Muscle layer of colon (tissue), 2 donors: ENCODE measurements around the gene PRODH.
"Not testable (repeated sequence)": the region's sequence is repeated elsewhere in the genome, so short reads cannot be mapped to it uniquely, and the experiment has no call there.

Experiments used
- H3K27ac ChIP-seq: one replicate; pipeline ENCODE4 v1.7.0; 2013; ENCODE audit warnings: low read depth, mild to moderate bottlenecking, low read length, moderate library complexity
- H3K27me3 ChIP-seq, 2 donors: one replicate each; pipeline ENCODE4 v1.7.0; 2013; ENCODE audit warnings: low read length in 2 of 2, mild to moderate bottlenecking in 2 of 2; ENCODE audit not compliant: insufficient read depth in 2 of 2, control insufficient read depth in 1 of 2
- H3K36me3 ChIP-seq: one replicate; pipeline ENCODE4 v1.7.0; 2013; ENCODE audit warnings: mild to moderate bottlenecking, low read length; ENCODE audit not compliant: insufficient read depth
- H3K4me1 ChIP-seq: one replicate; pipeline ENCODE4 v1.7.0; 2013; ENCODE audit warnings: mild to moderate bottlenecking, low read length; ENCODE audit not compliant: insufficient read depth
- H3K4me3 ChIP-seq, 2 donors: one replicate each; pipeline ENCODE4 v1.7.0; 2013; ENCODE audit warnings: low read length in 2 of 2, low read depth in 1 of 2, mild to moderate bottlenecking in 1 of 2, moderate library complexity in 1 of 2
- H3K9ac ChIP-seq: one replicate; pipeline ENCODE4 v1.7.0; 2013; ENCODE audit warnings: low read length
- H3K9me3 ChIP-seq: one replicate; pipeline ENCODE4 v1.7.0; 2013; ENCODE audit warnings: mild to moderate bottlenecking, low read length
- donor health status: abdominal sarcoma.
- donor health status: Adenocarcinoma of cecum.

Gene PRODH

DNA sequence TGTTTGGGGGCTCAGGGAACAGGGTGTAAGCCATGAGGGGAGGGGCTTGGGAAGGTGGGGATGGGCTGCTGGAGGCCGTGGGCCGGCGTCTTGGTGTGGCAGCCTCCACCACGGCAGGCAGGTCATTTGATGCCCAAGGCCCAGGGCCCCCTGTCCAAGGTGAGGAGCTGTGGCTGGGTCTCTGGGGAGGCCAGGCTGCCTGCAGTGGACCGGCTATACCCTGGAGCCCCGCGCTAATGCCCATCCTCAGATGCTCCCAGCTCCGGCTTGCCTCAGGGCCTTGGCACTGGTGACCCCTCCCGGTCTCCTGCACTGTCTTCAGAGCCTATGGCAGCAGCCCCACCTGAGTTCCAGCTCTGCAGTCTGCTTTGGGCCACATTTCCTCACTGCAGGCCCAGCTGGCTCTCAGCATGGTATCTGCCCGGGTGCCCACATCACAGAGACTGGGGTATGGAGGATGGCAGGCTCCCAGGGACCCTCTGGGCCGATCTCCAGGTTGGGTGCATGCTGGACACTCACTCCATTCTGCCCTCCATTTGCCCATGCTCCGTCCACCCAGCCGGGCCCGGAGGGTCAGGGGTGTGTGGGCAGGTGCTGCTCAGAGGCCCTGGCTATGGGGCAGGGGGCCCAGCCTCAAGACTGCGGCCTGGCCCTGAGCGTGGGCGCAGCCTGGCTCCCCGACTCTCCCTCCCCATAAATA, 21.7 kb upstream of the PRODH start:
- H3K4me1 ChIP-seq, H3K9me3 ChIP-seq, H3K27me3 ChIP-seq, H3K4me3 ChIP-seq, H3K9ac ChIP-seq, H3K36me3 ChIP-seq, H3K27ac ChIP-seq: not testable (repeated sequence)

DNA sequence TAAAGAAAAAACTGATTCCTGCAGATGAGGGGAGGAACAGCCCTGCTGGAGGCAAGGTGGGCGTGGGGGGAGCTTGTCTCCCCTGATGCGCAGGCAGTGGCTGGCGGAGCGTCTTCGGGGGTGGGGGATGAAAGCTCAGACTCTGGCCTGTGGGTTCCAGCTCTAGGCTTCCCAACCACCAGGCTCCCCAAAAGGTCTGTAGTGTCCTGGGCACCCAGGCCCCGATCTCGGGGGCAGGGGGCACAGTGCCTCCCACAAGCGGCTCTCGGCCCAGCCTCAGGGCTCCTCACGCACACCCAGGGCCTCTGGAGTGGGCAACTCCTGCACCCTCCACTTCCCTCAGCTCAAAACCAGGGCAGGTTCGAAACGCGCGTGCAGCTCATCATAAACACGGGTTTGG, 20.9 kb upstream of the PRODH start:
- not testable (repeated sequence) for H3K27me3 ChIP-seq, H3K36me3 ChIP-seq, H3K4me3 ChIP-seq, H3K27ac ChIP-seq, H3K9me3 ChIP-seq, H3K4me1 ChIP-seq, H3K9ac ChIP-seq

- H3K27me3 ChIP-seq: not testable (repeated sequence)
Measured at GRCh38 chr22:18956121-18956895, 20.2 kb upstream of the PRODH start.

GRCh38 chr22:18955696-18956095, 19.6 kb upstream of the PRODH start:
- no peaks in the 10 kb centered on the region for H3K36me3 ChIP-seq
- H3K4me1 ChIP-seq: no peaks in the 10 kb centered on the region
- no peak overlapping the region for H3K4me3 ChIP-seq
- no peak overlapping the region for H3K27ac ChIP-seq
- H3K27me3 ChIP-seq: no peaks in the 10 kb centered on the region
- H3K9me3 ChIP-seq: no peaks in the 10 kb centered on the region
- no peak overlapping the region for H3K9ac ChIP-seq

More at GRCh38 chr22:18956121-18956895, 20.2 kb upstream of the PRODH start:
- not testable (repeated sequence) for H3K4me1 ChIP-seq, H3K9me3 ChIP-seq, H3K27ac ChIP-seq, H3K36me3 ChIP-seq, H3K9ac ChIP-seq, H3K4me3 ChIP-seq

GRCh38 chr22:18954990-18955571, 19.0 kb upstream of the PRODH start:
- H3K27ac ChIP-seq: no peak overlapping the region
- no peaks in the 10 kb centered on the region for H3K36me3 ChIP-seq
- H3K4me3 ChIP-seq: no peak overlapping the region
- no peak overlapping the region for H3K9ac ChIP-seq
- no peaks in the 10 kb centered on the region for H3K9me3 ChIP-seq
- H3K4me1 ChIP-seq: no peaks in the 10 kb centered on the region
- no peaks in the 10 kb centered on the region for H3K27me3 ChIP-seq

- not testable (repeated sequence) for H3K4me1 ChIP-seq, H3K27me3 ChIP-seq, H3K27ac ChIP-seq
Measured at GRCh38 chr22:18954303-18954989, 18.4 kb upstream of the PRODH start.

DNA sequence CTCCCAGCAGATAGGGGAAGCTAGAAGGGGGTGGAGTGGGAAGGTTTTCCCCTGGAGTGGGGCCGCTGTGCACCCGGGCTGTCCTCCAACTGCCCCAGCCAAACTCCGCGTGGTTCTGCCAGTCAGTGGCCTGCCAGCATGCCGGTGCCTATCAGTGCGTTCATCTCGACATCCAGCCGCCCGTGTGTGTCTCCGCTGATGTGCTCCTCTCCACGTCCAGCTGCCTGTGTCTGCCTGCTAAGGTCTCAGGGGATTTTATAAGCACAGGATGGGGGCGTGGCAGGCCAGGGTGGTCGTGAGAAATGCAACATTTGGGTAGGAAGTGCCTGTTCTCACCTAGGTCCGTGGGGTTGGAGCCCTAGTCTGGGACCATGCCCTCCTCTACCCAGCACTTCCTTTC, 17.0 kb upstream of the PRODH start:
- H3K27me3 ChIP-seq, H3K36me3 ChIP-seq, H3K4me1 ChIP-seq, H3K4me3 ChIP-seq, H3K9ac ChIP-seq, H3K27ac ChIP-seq, H3K9me3 ChIP-seq: not testable (repeated sequence)

More at GRCh38 chr22:18954303-18954989, 18.4 kb upstream of the PRODH start:
- H3K36me3 ChIP-seq, H3K9me3 ChIP-seq, H3K4me3 ChIP-seq, H3K9ac ChIP-seq: not testable (repeated sequence)

DNA sequence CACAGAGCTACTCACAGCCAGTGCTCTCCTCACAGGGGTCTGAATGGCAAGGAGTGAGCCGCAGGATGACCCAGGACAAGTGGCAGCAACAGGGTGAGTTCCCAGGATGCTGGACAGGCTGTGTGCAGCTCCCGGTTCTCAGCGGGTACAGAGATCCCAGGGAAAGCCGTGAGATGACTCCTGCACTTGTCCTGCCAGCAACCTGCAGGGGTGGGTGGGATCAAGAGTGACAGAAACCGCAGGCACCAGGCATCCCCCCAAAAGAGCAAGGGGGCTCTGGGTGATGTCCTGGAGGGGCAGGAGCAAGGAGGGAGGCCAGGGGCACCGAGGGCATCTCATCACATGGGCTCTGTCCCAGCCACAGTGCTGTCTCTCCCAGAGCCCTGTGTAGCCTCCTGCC, 15.9 kb upstream of the PRODH start:
- H3K27ac ChIP-seq: no peak overlapping the region
- H3K36me3 ChIP-seq: no peaks in the 10 kb centered on the region
- H3K9ac ChIP-seq: no peak overlapping the region
- no peaks in the 10 kb centered on the region for H3K27me3 ChIP-seq
- no peaks in the 10 kb centered on the region for H3K9me3 ChIP-seq
- H3K4me3 ChIP-seq: no peak overlapping the region
- H3K4me1 ChIP-seq: no peaks in the 10 kb centered on the region

DNA sequence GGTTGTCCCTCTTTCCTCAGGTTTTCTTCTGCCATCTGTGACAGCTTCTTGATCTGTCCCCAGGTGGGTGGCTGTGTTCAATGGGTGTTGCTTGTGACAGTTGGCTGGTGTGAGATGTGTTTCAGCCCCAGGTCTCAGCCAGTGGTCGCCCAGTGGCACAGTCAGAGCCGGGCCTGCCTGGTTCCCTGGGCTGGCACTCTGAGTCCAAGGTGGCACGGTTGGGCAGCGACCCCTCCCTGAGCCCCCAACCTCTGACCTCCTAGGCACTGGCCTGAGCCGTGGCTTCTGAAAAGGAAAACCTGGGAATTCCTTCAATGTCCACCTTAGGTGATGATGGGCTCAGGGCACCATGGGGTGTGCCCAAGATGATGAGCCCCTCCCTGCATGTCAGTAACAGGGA, 14.0 kb upstream of the PRODH start:
- no peaks in the 10 kb centered on the region for H3K36me3 ChIP-seq
- no peaks in the 10 kb centered on the region for H3K9me3 ChIP-seq
- no peak overlapping the region for H3K27ac ChIP-seq
- no peak overlapping the region for H3K9ac ChIP-seq
- H3K4me3 ChIP-seq: no peak overlapping the region
- H3K4me1 ChIP-seq: no peaks in the 10 kb centered on the region
- no peaks in the 10 kb centered on the region for H3K27me3 ChIP-seq

GRCh38 chr22:18947905-18948304, 11.8 kb upstream of the PRODH start:
- H3K4me3 ChIP-seq: no peak overlapping the region

DNA sequence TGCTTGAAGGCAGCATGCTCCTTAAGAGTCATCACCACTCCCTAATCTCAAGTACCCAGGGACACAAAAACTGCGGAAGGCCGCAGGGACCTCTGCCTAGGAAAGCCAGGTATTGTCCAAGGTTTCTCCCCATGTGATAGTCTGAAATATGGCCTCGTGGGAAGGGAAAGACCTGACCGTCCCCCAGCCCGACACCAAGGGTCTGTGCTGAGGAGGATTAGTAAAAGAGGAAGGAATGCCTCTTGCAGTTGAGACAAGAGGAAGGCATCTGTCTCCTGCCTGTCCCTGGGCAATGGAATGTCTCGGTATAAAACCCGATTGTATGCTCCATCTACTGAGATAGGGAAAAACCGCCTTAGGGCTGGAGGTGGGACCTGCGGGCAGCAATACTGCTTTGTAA, 11.0 kb upstream of the PRODH start:
- H3K4me3 ChIP-seq, H3K9me3 ChIP-seq, H3K9ac ChIP-seq, H3K36me3 ChIP-seq, H3K27me3 ChIP-seq, H3K27ac ChIP-seq, H3K4me1 ChIP-seq: not testable (repeated sequence)

More at GRCh38 chr22:18947905-18948304, 11.8 kb upstream of the PRODH start:
- Histone ChIP-seq H3K27me3 (no peaks in the 10 kb centered on the region), H3K27ac (no peak overlapping the region), H3K9ac (no peak overlapping the region), H3K9me3 (no peaks in the 10 kb centered on the region), H3K36me3 (no peaks in the 10 kb centered on the region), H3K4me1 (no peaks in the 10 kb centered on the region)
